HuH-7 (cell line): Measurements from ENCODE around the gene CDH23.

Experiments used
- DNase-seq: peaks from one replicate; pipeline ENCODE4 v3.0.0; 2011; ENCODE audit warnings: low spot score

The CDH23 gene

DNA sequence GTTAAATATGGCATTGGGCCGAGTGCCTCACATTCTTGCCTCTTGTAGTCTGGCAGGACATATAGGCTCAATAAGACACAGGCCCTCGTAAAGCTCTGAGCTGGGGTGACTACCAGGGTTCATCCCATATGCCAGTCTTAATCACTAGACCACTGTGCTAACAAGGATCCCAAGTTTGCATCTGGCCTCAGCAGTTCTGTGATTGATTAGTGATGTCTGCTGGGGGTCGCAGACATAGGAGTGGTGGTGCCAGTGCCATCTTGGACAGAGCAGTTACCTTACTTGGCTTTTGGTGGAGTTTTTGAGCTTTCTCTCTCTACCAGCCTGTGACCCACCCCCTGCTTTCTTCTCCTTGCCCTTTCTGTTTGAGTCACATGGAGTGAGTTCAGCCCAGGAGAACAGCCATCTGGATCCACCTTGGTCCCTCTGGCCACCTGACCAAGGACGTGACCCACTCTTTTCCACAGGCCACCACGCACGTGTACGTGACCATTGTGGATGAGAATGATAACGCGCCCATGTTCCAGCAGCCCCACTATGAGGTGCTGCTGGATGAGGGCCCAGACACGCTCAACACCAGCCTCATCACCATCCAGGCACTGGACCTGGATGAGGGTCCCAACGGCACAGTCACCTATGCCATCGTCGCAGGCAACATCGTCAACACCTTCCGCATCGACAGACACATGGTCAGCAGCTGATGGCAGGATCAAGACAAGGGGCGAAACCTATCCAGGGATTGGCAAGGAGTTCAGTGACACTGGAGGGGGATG is 380.7 kb downstream of the CDH23 start:
- no peak for DNase-seq

DNA sequence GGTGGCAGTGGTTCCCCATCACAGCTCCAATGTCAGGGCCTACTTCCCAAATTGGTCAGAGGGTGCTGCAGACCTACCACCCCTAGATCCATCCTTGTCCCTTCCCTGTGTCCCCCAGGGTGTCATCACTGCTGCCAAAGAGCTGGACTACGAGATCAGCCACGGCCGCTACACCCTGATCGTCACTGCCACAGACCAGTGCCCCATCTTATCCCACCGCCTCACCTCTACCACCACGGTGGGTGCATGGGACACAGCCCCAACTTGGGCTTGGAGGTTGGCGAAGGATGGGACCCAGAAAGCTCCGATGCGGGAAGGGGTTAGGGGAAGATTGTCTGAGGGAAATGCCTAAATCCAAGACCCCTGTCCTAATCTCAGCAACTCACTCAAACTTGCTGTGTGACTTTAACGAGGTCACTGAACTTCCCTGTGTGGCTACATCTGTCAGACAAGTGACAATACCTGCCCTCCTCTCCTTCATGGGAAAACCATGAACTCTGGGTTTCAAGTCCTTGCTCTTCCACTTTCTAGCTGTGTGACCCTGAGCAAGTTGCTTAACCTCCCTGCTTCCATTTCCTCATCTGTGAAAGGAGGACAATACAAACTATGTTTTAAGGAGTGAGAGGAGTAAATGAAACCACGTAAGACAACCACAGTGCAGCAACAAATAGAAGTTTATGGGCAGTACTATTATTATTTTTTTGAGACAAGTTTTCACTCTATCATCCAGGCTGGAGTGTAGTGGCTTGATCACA is 381.5 kb downstream of the CDH23 start:
- DNase-seq: no peak

DNA sequence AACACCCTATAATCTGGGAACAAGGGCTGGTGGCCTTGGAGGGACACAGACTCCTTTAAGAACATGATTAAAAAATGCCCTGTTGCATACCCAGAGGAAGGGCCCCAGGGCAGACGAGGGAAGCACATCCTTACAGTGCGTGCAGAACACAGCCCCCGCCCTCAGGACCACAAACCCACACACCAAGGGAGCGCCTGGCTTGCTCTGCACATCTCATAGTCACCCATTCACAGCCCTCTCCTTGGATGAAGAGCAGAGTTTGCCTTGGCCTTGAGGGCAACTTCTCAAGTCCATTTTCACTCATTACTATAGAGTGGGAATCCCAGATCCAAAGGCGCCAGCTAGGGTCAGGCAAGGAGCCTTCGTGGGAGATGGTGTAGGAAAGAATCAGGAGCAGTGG is 382.9 kb downstream of the CDH23 start:
- DNase-seq: no peak

DNA sequence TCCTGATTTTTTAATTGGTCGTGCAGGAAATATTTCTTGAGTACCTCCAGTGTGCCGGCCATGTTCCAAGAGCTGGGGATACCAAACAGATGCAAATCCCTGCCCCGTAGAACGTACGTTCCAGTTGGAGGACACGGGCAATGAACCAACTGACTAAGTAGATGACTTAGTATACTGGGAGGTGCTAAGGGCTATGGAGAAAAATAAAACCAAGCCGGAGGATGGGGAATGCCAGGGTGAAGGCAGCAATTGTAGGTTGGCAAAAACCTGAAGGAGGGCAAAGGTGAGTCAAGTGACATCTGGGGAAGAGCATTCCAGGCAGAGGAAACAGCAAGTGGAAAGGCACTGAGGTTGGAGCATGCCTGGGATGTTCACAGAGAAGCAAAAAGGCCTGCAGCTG is 383.4 kb downstream of the CDH23 start:
- no peak for DNase-seq

DNA sequence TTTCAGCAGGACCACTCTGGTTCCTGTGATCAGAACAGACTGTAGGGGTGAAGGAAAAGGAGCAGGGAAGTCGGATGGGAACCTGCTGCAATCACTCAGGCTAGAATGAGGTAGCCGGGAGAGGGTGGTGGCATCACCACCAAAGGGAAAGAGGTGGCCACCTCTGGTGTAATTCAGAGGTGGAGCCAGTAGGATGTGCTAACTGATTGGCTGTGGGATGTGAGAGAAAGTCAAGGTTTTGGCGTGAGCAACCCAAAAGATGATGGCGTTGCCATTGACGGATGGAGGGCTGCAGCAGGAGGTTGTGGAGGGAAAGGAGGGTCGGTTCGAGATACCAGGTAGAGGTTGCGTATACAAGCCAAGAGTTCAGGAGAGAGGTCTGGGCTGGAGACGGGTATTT is 384.0 kb downstream of the CDH23 start:
- no peak for DNase-seq

DNA sequence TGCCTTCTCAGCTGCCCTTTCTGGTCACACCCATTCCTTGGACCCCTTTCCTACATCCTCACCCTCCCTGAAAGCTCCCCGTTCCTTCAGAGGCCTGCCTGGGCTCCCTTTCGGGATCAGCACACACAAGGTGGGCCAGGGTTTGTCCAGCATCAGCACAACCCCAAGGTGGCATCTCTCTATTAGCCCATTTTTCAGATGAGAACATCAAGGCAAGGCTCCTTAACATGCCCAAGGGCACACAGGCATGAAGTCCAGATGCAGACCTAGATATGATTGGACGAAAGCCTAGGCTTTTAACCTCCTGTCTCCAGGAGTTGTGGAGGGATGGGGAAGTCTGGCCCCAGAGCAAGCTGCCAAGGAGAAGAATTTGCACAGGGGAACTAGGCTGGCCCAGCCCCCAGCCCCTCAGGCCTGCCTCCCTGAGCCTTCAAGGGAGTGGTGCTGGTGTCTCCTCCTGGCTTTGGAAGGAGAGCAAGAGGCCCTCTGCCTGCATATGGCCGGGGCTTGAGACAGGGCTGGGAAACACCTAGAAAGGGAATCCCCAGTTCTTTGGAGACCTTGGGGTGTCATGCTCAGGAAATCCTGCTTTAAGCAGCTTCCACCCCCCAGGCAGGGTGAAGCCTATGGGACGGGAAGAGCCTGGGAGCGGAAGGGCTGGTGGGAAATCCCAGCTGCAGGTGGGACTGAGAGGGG is 385.6 kb downstream of the CDH23 start:
- no peak for DNase-seq

DNA sequence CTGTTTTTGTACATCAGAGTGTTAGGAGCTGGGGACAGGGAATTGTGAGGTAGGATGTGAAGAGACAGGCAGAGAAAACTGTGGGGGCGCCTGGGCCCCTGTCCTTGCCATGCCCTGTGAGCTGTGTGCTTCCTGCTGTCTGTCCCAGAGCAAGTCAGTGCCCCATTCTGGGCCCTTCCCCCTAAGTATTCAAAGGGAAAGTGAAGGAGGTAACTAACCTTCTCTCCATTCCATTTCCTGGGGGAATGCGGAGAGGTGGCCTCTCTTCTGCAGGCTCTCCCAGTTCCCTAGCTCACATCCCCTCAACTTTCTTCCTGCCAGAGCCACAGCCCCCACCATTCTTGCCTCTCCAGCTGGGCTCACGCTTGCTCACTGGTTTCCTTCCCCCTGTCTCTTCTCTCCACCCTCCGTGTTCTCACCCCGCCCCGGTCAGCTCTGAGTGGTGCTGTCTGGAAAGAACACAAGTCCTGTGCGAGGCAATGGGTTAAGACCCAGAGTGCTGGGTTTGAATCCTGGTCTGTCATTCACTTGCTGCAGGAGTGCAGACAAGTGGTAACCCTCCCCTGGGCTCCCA is 386.3 kb downstream of the CDH23 start:
- no peak for DNase-seq

DNA sequence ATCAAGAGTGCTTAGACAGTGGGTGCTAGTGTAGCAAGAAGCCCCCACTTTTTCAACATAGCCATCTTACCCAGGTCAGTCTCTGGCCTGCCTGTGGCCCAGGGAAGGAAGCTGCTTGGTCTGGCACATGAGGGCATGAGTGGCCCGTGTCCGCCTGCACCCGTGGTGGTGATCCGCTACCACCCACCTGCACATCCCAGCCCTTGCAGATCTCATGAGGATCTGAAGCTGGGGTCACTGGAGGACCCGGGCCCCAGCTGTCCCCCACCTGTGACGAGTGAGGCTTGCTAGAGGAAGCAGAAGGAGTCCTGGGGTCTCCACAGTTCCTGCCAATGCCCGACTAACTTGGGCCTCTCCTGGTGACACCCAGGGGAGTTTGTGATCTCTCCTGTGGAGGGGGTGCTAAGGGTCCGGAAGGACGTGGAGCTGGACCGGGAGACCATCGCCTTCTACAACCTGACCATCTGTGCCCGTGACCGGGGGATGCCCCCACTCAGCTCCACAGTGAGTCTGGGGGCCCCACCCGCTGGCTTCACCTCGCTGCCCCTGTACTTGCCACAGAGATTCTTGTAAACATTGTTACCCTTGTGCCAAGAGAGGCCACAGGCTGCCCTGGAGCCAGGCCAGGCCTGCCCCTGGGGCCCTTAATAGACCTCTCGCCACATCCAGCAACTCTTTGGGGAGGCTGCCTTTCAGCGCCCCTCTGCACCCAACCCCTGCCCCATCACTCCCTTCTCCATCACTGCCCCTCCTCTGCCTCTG is 387.4 kb downstream of the CDH23 start:
- DNase-seq: no peak

DNA sequence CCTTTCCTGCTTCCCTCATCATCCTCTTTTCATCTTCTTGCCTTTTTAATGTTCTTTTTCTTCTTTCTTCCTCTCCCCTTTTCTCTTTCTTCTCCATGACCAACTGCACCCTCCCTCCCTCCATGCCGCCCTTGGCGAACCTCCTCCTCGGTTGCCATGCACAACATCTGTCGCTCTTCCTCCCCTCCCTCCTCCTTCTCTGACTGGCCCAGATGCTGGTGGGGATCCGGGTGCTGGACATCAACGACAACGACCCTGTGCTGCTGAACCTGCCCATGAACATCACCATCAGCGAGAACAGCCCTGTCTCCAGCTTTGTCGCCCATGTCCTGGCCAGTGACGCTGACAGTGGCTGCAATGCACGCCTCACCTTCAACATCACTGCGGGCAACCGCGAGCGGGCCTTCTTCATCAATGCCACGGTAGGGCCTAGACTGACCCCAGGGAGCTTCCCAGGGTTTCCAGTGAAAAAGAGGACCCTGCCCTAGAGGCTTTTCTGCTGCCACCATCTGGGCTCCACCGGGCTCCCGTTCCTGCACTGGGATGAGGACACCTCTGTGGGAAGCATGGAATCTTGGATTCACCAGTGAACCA is 388.1 kb downstream of the CDH23 start:
- no peak for DNase-seq

DNA sequence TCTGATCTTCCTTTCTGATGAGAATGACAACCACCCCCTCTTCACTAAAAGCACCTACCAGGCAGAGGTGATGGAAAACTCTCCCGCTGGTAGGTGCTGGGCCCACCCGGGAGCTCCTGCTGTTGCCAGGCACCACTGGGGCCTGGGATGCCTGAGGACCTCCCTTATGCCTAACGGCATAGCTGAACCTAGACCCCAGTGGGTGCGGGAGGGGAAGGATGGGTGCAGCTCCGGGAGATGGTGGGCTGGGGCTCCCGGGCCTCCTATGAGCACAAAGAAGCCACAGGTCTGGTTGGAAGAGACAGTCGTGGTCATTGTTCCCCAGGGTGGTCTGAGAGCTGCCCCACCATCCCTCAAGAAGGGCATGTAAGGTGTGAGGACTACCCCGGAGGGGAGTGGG is 392.2 kb downstream of the CDH23 start:
- DNase-seq: no peak

DNA sequence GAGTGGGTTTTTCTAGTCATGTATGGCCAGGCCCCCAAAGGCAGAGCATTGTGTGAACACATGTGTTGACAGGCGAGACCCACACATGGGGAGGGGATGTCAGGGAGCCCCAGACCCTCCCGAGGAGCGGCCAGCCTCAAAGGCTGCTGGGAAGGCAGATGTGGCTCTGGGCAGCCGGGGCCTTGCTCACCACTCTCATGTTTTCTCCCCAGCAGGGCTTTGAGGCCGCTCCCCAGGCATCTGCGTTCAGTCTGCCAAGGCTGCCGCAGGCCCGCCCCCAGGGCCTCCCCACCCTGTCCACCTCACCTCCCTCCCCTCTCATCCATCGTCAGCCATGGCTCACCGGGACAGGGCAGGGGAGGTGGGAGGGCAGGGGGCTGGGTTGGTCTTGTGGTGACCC is 393.2 kb downstream of the CDH23 start:
- DNase-seq: no peak

DNA sequence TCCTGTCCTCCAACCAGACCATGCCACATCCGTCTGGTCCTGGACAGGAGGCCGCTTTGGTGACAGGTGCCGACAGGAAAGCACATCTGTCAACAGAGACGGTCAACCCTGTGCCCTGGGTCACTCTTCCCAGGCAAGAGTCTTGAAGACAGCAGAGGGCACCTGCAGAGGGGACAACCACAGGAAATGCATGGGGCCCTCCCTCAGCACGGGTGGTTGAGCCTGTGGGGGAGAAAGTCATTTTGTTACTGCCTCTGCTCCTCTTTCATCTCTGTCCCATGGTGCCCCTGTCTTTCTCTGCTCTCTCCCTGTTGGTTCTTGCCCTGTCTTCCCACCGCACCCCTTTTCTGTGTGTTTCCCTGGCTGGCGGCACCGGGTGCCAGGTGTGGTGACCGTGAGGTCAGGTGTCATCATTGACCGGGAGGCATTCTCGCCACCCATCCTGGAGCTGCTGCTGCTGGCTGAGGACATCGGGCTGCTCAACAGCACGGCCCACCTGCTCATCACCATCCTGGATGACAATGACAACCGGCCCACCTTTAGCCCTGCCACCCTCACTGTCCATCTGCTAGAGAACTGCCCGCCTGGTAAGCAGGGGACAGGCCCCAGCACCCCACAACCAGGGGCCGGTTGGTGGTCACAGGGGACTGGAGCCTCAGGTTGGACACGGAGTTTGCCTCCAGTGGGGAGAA is 394.2 kb downstream of the CDH23 start:
- no peak for DNase-seq

DNA sequence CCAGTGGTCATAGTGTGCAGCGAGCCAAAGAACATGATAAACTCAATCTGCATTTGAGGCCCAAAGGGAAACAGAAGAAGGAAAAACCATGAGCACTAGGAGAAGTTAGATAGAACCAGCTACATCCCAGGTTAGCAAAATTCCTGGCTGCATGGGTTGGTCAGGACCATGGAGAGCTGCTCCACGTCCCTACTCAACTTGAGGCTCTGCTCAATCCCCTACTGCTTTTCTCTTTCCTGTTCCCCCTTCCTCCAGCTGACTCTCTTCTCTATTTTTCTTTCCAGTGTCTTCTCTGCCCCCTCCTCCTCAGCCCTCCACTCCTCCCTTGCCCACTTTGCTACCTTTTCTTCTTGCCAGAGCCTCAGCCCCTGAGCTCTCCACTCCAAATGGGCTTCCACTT is 398.5 kb downstream of the CDH23 start:
- DNase-seq: peak; percentile 49

DNA sequence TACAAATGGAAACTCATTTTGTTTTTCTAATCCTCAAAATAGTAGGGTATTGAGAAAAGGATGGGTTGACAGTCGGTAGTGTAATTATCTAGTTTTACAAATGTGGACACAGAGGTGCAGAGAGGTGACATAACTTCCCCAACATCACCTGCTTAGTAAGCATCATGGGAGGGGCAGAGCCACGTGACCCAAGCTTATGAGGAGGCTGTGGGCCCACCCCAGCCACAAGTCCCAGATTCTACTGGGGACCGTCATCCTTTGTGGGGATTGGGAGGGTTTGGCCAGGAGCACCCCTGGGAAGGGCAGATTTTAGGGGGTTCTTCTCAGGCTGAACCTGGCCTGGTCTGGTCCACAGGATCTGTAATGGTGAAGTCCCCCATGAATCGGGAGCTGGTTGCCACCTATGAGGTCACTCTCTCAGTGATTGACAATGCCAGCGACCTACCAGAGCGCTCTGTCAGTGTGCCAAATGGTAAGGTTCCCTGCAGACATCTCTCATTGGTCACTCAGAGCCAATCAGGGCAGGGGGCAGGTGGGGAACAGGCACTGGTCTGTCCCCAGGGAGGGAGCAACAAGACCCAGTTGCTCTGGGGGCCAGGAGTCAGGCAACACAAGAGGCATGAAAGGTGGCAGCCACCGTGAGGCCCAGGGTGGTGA is 400.2 kb downstream of the CDH23 start:
- DNase-seq: no peak

DNA sequence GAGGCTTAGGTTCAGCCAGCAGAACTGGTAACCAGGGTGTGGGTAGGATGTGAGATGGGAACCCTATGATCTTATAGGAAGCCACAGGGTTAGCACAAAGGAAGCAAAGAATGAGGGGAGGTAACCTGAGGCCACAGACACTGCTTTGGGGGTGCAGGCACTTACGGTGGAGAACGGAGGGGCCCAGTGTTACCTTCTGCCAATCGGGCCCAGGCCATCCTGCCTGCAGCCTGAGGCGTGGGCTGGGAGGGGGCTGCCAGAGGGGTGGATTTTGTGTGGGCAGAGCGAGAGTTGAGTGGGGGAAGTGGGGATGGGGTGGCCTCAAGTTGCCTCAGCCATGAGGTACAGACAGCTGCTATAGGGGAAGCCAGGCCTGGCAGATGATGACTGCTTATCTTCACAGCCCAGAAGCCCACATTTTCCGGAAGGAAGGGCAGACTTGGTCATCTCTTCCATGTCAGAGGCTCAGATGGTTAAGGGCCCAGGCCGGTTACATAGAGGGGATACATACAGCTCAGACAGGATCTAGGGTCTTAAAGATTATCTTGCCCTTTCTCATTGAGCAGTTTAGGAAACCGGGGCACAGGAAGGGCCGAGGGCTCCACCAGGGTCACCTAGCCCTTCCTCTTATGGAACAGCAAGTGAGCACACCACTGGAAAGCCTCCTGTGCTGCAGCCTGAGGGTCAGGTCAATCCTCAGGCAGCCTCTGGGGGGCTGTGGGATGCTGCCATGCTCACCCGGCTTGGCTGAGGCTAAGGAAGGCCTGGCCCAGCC is 401.0 kb downstream of the CDH23 start:
- no peak for DNase-seq

DNA sequence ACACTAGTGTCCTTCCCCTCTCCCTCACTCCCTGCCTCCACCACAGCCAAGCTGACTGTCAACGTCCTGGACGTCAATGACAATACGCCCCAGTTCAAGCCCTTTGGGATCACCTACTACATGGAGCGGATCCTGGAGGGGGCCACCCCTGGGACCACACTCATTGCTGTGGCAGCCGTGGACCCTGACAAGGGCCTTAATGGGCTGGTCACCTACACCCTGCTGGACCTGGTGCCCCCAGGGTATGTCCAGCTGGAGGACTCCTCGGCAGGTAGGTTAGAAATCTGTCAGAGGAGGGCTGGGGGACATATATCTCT is 401.5 kb downstream of the CDH23 start:
- DNase-seq: no peak

DNA sequence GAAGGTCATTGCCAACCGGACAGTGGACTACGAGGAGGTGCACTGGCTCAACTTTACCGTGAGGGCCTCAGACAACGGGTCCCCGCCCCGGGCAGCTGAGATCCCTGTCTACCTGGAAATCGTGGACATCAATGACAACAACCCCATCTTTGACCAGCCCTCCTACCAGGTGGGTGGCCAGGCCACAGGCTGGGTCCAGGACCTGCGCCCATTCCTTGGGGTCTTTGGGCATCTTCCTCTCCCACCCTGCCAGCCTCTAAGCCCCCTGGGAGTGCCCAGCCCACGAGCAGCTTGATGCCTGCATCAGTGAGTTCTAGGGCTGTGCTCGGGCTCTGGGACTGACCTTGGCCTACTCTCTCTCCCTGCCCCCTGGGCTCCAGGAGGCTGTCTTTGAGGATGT is 402.4 kb downstream of the CDH23 start:
- DNase-seq: no peak

DNA sequence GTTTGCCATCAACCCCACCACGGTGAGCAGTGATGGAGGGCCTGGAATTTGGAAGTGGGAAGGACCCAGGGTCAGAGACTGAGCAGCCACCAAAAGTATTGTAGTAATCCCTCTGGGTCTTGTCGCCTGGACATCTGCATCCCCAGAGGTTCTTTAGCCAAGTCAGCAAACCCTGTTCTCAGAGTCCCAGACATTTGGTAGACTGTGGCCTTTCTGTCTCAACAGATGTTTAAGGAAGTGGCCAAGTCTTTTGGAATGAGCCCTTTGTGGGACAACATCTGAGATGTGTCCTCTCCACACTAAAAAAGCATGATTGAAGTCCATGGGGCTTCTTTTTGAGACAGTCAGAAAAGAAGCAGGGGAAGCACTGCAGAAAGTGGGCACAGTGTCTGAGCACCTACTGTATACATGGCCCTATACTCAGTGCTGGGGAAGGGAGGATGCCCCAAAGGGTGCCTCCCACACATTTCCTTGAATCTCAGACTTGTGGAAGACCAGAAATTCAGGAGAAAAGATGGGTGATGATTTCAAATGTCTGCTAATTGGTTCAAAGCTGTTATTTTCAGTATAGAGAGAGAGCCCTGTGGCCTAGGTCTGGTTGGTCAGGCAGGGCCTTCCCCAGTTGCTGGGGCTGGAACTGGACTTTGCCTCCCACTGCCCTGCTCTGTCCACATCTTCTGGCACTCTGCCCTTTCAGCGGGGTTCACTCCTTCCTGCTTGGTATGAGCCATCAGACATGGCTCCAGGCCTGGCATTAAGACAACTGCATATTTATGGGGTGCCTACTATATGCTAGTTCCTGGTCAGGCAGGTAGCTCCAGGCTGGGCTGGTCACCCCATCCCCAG is 403.1 kb downstream of the CDH23 start:
- no peak for DNase-seq

DNA sequence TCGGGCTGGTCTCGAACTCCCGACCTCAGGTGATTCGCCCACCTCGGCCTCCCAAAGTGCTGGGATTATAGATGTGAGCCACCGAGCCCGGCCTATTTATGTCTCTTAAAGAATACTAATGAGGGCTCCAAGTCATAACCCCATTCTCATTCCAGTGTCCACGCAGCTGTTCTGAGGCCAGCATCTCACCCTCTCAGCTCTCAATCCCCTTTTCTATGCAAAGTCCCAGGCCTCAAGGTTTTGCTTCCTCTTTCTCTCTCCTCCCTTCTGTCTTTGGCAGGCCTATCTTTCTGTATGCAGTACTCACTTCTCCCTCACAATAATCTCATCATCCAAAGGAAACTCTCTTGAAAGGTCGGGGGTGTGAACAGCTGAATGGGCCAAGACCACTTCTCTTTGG is 404.6 kb downstream of the CDH23 start:
- no peak for DNase-seq
